Measurements from ENCODE around the gene SDHAF2.
"Not testable (repeated sequence)": the region's sequence is repeated elsewhere in the genome, so short reads cannot be mapped to it uniquely, and the experiment has no call there.

The SDHAF2 gene

GRCh38 chr11:61429346-61429690 lies 606 bp upstream of the SDHAF2 start:
- peak; percentile 28 for DNase-seq

DNA sequence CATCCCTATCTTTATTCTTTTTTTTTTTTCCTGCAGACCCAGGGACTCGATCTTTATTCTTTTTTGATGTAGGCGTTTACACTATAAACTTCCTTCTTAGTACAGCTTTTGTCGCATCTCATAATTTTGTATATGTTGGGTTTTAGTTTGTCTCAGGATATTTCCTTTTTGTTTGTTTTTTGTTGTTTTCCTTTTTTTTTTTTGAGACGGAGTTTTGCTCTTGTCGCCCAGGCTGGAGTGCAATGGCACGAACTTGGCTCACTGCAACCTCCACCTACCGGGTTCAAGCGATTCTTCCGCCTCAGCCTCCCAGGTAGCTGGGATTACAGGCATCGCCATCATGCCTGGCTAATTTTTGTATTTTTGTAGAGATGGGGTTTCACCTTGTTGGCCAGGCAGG lies 915 bp downstream of the SDHAF2 start:
- DNase-seq, result not testable (repeated sequence)

DNA sequence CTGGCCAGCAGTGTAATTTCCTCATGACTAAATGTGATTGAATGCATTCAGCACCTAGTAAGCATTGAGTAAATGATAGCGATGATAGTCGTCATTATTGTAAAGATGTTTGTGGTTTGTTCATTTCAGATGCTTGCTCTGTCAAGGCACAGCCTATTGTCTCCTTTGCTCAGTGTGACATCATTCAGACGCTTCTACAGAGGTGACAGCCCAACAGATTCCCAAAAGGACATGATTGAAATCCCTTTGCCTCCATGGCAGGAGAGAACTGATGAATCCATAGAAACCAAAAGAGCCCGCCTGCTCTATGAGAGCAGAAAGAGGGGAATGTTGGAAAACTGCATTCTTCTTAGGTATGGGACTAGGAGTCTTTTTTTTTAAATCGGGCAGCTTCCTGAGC lies 7.6 kb downstream of the SDHAF2 start:
- DNase-seq, result no peak

GRCh38 chr11:61439615-61440014 lies 9.7 kb downstream of the SDHAF2 start:
- DNase-seq, result no peak

- DNase-seq, result no peak
Observed at GRCh38 chr11:61442616-61443015, 12.7 kb downstream of the SDHAF2 start.

DNA sequence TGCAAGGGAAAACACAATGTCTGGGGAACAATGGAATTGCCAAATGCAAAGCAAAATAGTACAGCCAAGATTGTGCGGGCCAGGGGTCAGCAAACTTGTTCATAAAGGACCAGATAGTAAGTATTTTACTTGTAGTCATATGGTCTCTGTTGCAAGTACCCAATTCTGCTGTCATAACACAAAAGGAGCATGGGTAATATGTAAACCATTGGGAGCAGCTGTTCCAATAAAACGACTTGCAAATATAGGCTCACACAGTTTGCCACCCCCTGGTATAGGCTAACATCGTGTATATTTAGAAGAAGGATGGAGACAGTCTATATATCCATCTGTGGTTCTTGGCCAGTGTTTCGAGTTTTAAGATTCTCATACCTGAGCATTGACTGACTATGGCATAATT lies 15.6 kb downstream of the SDHAF2 start:
- no peak for DNase-seq

- DNase-seq, result peak; percentile 57
Observed at GRCh38 chr11:61446211-61446651, 16.3 kb downstream of the SDHAF2 start.

DNA sequence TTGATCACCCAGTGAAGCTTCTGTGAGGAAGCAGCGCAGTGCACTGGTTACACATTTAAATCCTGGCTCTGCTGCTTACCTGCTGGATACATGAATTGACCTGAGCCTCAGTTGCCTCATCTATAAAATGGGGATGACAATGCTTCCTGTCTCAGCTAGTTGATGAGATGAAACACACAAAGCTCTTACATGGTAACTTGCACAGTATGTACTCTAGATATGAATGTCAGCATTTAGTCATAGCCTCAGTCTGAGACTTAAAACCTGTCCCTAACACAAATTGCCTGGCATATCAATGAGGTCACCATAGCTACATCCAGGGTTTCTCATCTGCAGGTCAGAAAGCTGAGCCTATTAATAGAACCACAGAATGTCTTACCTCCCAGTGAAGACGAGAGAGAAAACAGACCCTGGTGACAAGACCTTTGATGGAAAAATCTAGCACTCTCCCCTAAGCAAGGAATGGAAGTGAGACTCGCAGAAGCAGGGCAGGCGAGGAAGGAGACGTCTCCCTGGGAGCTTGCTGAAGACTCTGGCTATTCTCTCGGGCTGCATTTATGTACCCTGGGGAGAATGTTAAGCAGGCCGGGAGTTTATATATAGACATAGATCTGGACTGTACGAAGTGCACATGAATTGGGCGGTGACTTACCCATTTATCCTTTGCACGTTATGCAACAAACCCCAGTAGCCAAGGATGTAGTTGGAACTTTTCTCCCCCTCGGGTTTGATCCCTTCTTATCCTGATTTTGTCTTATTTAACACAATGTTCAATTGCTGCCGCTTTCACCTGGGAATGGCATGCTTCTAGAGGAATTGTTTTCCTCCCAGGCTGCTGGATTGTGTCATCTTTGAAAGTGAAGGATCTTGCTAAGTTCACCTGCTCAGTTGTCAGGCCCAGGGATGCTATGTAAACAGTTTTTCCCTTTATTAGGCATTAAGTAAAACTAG lies 18.0 kb downstream of the SDHAF2 start:
- no peak for DNase-seq

DNA sequence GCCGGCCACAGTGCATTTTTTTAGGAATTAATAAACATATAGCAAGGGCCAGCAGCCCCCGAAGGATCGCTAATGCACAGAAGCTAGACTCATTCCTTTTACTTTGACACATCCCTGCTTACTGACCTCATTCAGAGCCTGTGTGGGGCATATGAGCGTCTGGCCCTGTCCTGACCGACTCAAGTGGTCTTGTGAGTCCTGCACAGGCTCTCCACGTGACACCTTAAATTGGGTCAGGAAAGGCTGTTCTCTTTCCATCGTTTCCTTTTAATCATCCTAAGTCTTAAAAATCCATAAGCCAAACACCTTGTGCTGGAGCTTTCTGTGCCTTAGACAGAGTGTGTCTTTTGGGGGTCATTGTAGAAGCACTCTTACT lies 18.6 kb downstream of the SDHAF2 start:
- DNase-seq, result no peak

- no peak for DNase-seq
Observed at GRCh38 chr11:61452825-61453224, 22.9 kb downstream of the SDHAF2 start.

DNA sequence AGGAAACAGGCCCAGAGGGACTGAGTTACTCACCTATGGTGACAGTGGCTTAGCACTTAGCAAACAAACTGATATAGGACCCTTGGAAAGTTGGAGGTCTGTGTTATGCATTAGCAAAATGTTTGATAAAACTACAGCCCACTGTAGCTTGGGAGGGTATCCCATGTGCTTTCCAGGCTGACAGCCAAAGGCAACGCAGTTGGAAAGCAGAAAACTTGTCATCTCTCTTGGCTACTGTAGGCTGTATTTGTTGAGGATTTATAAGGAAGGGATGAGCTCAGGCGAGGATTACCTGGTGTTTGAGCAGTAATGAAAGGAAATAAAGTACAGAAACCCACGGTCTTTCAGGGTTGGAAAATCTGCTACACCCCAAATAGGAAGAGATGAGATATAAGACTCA lies 23.8 kb downstream of the SDHAF2 start:
- DNase-seq, result no peak

- DNase-seq, result no peak
Observed at GRCh38 chr11:61454520-61454919, 24.6 kb downstream of the SDHAF2 start.

GRCh38 chr11:61460474-61460881 lies 30.6 kb downstream of the SDHAF2 start:
- DNase-seq, result no peak

GRCh38 chr11:61460986-61461385 lies 31.1 kb downstream of the SDHAF2 start:
- no peak for DNase-seq

DNA sequence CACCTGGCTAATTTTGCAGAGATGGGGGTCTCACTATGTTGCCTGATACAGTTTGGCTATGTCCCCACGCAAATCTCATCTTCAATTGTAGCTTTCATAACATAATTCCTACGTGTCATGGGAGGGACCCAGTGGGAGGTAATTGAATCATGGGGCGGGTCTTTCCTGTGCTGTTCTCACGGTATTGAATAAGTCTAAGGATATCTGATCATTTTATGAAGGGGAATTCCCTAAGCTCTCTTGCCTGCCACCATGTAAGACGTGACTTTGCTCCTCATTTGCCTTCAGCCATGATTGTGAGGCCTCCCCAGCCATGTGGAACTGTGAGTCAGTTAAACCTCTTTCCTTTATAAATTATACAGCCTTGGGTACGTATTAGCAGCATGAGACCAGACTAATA lies 37.7 kb downstream of the SDHAF2 start:
- not testable (repeated sequence) for DNase-seq

DNA sequence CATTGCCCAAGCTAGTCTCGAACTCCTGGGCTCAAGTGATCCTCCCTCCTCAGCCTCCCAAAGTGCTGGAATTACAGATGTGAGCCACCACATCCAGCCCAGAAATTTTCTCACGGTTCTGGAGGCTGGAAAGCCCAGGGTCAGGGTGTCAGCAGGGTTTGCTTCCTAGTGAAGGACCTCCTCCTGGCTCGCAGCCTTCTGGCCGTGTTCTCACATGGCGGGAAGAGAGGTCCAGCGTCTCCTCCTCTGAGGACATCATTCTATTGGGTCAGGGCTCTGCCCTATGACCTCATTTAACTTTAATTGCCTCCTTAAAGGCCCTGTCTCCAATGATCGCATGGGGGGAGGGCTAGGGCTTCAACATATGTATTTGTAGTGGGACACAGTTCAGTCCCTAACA lies 38.1 kb downstream of the SDHAF2 start:
- DNase-seq, result no peak

- no peak for DNase-seq
Observed at GRCh38 chr11:61472282-61472681, 42.4 kb downstream of the SDHAF2 start.

- no peak for DNase-seq
Observed at GRCh38 chr11:61472868-61473267, 42.9 kb downstream of the SDHAF2 start.

DNA sequence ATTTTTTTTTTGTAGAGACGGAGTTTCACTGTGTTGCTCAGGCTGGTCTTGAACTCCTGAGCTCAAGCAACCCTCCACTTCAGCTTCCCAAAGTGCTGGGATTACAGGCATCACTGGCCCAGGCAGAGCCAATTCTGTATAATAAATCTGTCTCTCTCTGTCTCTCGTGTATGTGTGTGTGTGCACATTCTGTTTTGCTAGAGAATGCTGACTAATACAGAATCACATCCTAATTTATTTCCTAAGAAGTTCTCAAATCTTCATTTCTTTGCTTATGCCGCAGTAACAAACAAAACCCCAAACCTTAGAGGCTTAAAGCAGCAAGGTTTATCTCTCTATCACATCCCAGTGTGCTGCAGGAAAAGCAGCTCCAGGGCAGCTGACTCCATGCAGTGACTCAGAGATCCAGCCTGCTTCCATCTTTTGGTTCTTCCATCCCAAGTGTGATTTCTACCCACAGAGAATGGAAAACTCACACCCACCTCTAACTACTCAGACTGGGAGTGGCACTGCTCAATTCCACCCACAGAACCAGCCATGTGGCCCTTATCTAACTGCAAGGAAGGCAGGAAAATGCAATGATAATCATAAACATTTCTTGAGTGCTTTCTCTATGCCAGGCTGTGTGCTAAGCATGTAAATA lies 43.6 kb downstream of the SDHAF2 start:
- DNase-seq, result no peak

DNA sequence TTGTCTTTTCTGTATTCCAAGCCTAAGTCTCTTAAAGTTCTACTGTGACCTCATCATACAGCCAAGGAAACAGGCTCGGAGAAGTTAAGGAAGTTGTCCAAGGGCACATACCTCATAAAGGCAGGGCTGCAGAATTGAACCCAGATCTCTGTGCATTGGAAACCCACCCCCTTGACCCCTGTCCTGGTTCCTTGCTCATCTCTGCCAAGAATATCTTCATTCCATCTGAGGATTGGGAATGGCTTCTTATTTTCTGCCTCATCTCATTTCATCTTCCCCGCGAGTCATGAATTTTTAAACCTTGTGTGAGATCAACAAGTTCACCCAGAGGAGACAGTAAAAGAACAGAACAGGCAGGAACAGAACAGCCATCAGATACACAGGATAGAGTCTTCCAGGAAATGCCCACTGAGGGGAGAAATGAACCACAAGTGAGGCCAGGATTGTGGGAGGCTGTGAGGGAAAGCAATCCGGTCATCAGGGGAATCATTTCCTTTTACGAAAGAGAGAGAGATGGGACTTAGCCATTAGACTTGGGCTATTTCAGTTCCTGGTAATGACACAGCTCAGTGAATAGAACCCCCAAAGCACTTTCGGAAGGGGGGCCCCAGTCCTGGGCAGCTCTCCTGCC lies 44.2 kb downstream of the SDHAF2 start:
- no peak for DNase-seq

DNA sequence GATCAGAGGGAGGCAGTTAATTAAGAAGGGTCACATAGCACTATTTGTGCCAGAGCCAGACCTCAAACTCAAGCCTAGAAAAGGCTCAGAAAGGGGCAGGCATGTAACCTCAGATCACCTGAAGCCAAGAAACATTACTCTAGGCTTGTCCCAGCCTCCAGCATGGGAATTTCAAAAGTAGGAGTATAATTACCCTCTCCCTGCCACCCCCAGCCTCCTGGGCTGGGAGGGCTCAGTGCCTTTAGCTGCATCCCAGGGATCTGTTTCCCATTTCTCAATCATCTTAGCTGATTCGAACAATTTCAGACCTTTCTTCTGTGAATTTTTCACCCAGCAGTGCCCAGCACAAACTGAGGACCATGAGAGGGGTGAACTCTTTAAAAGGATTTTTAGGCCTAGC lies 45.5 kb downstream of the SDHAF2 start:
- DNase-seq, result no peak

DNA sequence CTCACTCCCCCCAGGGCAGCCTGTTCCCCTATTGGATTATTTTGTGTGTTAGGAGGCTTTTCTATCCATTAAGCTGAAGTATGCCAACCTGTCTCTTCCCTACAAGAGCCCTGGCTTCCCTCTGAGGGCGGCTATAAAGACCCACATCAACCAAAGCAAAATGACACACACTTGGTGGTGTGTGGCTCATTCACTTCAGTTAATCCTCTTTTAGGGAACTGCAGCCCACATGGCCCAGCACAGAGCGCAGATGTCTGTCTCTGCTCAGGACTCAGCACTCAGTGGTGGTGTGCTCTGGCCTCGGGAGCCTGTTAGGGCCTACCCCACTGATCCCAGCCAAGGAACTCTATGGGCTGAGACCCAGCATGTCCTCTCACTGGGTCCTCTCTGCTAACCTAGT lies 46.4 kb downstream of the SDHAF2 start:
- no peak for DNase-seq

DNA sequence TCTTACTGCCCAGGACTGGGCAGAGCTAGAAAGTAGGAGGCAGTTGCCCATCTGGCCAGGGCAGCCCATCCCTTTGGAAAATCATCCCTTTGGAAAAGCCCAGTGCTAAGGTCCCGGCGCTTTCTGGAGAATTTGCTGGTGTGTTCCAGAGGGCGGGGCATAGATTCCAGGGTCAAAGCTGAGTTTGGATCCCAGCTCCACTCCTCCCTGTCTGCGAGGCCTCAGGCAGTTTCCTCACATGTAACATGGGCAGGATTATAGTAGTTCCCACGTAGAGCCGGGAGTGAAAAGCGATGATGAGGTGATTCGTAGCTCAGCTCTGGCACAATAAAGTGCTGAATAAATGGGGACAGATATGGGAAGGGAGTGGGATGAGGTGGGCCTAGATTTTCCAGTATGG lies 47.2 kb downstream of the SDHAF2 start:
- DNase-seq, result no peak

- no peak for DNase-seq
Observed at GRCh38 chr11:61477727-61478148, 47.8 kb downstream of the SDHAF2 start.
